Measurements from ENCODE around the gene GSG1L.
"Not testable (repeated sequence)": the region's sequence is repeated elsewhere in the genome, so short reads cannot be mapped to it uniquely, and the experiment has no call there.

GSG1L gene

DNA sequence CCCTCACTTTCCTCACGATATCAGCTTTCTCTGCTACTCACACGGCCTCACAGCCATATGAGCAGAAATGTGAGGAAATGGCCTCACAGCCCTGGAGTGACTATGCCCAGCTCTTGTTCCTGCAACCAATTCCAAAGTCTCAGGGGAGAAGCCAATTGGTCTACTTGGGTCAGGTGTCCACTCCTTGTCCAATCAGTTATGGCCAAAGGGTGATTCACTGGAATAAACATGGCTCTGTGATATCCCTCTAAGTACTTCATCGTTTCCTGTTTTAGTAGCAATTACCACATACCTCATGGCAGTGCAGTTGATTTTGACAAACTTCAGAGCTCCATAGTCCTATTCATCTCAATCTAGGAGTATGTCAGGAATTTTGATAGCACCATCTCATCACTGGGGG lies 318.2 kb downstream of the GSG1L start:
- no peak for DNase-seq

DNA sequence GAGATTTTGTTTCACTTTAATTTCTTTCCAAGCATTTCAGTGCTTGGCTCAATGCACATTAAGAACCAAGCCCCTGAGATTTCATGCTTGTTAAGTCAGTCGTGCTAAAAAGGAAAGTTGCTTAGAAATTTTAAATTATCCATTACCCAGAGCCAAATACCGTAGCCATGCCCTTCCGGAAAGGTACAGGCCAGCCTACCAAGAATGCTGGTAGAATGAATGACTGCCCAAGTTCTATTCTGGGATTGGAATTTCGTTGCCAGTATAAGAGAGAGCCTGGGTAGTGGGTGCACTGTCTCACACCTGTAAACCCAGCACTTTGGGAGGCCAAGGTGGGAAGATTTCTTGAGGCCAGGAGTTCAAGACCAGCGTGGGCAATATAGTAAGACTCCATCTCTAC lies 319.6 kb downstream of the GSG1L start:
- no peak for DNase-seq

DNA sequence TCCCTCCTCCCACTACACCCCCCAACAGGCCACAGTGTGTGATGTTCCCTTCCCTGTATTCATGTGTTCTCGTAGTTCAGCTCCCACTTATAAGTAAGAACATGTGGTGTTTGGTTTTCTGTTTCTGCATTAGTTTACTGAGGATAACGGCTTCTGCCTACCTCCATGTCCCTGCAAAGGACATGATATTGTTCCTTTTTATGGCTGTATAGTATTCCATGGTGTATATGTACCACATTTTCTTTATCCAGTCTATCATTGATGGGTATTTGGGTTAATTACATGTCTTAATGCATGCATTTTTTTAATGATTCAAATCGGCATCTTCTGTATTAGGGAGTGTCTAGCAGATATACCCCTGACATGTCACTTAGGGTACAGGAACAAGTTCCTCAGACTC lies 320.5 kb downstream of the GSG1L start:
- DNase-seq: not testable (repeated sequence)

DNA sequence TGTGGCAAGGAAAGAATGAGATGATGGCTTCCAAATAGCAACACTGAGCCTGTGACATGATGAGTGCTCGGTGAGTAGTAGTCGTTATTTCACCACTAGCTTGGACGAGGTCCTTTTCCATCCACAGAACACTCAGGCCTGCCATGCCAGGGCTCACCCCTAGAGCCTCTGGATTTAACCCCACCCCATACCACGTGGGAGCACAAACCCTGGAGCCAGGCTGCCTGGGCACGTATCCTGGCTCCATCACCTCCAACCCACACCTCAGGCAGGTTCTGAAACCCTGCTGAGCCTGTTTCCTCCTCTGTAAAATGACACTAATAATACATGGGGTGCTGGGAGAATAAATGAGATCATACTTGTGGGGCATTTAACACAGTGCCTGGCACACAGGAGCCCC lies 321.2 kb downstream of the GSG1L start:
- no peak for DNase-seq

DNA sequence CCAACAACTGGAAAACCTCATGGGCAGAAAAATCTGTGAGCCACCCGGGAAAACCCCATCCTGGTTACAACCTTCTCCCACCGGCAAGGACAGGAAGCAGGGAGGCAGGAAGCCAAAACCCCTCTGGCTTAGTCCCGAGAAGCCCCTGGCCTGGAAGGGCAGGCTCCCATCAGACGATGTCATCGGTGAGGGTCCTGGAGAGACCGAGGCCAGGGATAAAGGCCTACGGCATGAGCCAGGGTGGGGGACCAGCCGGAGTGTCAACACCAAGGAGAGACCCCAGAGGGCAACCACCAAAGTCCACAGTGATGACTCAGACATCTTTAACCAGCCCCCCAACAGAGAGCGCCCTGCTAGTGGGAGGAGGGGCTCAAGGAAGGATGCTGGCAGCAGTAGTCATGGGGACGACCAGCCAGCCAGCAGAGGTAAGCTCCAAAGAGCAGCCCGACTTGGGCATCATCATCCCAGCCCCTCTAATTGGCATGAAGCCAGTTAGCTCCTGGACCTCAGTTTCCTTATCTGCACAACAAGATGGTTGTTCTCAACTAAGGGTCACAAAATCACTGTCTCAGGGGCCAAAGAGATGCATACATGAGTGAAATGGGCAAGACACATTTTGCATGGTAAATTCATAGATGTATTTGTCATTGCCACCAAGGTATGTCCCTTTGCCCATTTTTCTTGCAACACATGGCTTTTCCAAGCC lies 322.9 kb downstream of the GSG1L start:
- DNase-seq: no peak

DNA sequence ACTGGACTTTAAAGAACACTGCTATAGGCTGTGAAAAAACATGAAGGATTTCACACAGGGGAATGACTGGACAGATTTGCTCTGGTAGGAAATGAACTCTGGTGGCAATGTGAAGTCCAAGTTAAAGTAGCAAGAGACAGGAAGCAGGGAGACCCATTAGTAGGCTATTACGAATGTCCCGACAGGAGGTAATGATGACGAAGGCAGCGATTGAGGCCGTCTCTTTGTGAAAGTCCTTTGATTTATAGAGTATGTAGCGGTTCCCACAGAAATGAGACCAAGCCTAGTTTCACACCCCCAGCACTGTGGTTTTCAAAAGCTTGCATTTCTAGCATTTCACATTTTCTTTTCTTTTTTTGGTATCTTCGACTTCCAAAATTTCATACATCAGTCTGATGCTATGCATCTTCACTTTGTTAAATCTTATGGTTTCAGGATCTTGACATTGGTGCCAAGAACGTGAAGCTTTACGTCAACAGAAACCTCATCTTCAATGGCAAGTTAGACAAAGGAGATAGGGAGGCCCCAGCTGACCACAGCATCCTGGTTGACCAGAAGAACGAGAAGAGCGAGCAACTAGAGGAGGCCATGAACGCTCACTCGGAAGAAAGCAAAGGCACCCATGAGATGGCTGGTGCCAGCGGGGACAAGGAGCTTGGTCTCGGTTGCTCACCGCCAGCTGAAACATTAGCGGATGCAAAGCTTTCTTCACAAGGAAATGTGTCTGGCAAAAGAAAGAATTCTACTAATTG lies 323.7 kb downstream of the GSG1L start:
- DNase-seq: no peak

DNA sequence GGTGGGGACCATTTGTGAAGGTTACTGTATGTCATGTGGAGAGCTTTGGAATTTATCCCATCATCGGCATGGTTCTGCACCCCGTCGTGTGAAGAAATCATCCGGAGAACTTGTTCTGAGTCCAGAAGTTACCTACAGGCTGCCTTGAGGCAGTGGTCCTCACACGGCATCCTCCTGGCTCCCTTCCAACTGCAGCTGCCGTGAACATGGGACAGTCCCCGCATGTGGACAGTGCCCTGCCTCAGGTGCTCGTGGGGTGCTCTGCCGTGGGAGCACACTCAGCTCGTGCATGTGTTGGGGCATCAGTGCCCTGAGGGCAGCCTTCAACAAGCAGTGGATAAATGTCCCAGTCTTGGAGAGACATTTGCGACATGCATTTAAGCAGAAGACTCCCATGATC lies 324.9 kb downstream of the GSG1L start:
- no peak for DNase-seq
